Kidney glomerular epithelial cell (primary cell): Measurements from ENCODE around the gene SELPLG.
"Not testable (repeated sequence)": the region's sequence is repeated elsewhere in the genome, so short reads cannot be mapped to it uniquely, and the experiment has no call there.

ENCODE experiments used
- DNase-seq: peaks from one replicate; lab custom pipeline; 2025; lab: John Stamatoyannopoulos, UW

The SELPLG gene

GRCh38 chr12:108589840-108590229 lies 43.9 kb downstream of the SELPLG start:
- DNase-seq = no peak

DNA sequence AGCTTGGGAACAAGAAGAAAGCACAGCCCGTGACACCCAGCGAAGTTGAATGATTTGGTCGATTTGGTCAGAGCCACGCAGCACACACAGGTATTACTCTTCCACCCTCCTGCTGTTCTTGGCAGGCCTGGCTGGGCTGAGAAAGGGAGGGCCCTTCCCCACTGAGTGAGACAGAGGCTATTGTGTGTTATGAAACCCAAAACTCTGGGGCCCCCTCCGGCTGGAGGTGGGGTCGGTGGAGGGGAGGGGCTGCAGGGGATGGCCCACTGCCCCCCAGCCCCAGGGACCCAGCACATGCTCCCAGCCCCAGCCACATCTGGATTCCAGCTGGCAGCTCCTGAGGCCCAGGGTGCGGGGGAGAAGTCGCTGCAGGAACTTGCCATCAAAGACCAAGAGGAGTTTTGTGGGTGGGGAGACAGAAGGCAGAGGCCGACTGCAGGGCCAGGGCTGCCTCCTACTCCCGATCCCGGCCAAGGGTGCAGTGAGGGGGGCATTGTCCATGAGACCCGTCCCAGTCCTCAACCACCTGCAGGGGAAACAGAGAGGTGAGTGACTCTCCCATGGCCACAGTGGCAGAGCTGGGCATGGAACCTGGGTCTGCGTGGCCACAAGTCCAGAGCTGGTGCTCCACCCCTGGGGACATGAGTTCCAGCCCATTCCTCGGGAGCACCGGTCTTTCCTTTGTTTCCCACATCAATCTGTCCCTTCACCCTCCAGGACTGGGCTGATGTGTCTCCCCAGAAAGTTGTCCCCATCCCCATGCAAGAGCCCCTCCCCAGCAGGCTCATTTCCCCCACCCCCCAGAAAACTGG lies 44.5 kb downstream of the SELPLG start:
- DNase-seq = no peak

- DNase-seq = no peak
Observed at GRCh38 chr12:108587826-108588225, 45.9 kb downstream of the SELPLG start.

- DNase-seq = no peak
Observed at GRCh38 chr12:108586306-108586705, 47.4 kb downstream of the SELPLG start.

- DNase-seq = no peak
Observed at GRCh38 chr12:108585864-108586263, 47.8 kb downstream of the SELPLG start.

GRCh38 chr12:108584456-108585065 lies 49.1 kb downstream of the SELPLG start:
- DNase-seq = no peak

DNA sequence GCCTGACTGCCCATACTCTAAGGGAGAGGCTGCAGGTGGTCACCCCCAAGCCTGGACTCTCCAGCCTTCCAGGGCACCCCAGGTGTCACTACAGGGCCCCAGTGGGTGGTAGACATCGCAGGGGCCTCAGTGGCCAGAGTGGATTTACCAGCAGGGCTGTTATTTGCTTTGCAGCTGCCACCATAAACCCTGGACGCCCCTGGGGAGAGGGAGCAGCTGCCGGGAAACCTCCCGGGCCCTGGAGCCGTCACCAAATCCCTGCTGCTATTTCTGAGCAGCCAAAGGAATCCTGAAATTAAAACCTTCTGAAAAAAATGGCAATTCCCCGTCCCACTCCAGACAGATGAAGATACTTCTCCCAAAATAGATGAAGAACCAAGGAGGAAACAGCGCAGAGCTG lies 49.7 kb downstream of the SELPLG start:
- DNase-seq = no peak

DNA sequence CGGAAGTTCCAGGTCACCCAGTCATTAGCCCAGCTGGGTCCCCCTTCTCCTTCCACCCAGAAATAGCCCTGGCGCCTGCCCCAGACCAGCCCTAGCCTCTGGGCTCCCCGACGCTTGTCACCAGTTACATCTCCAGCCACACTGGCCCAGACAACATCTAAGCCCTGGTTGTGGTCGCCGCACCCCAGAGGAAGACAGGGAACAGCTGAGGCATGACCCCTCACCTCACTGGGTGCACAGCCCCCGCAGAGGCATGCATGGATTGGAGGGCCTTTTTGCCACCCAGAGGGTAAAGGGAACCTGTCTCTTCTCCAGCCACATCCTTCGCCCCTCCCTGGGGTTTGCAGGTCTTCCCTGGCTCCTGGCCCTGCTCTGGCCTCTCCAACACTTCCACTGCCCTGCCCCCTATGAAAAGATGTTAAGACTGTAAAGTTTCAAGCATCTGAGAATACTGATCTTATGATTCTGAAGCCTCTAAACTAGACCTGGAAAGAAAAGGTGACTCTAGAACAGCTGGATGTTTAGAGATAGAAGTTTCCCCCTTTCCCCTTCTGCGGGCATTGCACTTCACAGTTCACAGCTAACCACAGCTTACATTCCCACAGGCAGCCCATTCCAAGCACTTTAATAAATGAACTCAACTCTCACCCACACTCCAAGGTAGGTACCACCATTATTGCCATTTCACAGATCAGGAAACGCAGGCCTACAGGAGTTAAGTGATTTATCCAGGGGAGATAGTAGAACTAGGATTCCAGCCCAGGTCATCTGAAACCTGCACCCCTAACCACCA lies 50.5 kb downstream of the SELPLG start:
- no peak for DNase-seq

DNA sequence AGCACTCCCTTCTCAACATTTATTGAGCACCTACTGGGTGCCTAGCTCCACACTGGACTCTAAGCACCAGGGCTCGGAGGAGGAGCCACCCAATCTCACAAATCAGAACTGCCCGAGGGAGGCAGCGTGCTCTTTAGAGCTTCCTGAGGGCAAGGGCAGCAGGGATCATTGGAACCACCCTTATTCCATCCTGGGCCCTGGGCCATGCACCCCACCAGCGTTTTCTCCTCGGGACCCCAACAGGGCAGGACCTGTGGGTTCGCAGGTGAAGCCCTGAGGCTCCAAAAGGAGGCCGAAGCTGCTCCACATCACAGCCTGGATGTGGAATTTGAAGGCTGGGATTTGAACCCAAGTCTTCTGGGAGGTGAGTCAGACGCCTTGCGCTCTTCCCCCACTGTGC lies 51.2 kb downstream of the SELPLG start:
- no peak for DNase-seq

- no peak for DNase-seq
Observed at GRCh38 chr12:108581311-108582227, 52.1 kb downstream of the SELPLG start.

GRCh38 chr12:108580531-108580930 lies 53.2 kb downstream of the SELPLG start:
- DNase-seq = no peak

- no peak for DNase-seq
Observed at GRCh38 chr12:108578813-108579212, 54.9 kb downstream of the SELPLG start.

DNA sequence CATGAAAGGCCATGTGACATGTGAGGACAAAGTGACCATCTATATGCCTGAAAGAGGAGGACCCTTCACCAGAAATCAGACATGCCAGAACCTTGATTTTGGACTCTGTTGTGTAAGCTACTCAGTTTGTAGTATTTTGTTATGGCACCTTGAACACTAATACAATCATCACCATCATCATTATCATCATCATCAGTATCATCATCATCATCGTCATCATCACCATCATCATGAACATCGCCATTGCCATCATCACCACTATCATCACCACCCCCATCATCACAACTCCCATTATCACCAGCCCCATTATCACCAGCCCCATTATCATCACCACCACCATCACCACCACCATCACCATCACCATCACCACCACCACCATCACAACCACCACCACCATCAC lies 55.4 kb downstream of the SELPLG start:
- DNase-seq = no peak

GRCh38 chr12:108577458-108577857 lies 56.2 kb downstream of the SELPLG start:
- DNase-seq = no peak

DNA sequence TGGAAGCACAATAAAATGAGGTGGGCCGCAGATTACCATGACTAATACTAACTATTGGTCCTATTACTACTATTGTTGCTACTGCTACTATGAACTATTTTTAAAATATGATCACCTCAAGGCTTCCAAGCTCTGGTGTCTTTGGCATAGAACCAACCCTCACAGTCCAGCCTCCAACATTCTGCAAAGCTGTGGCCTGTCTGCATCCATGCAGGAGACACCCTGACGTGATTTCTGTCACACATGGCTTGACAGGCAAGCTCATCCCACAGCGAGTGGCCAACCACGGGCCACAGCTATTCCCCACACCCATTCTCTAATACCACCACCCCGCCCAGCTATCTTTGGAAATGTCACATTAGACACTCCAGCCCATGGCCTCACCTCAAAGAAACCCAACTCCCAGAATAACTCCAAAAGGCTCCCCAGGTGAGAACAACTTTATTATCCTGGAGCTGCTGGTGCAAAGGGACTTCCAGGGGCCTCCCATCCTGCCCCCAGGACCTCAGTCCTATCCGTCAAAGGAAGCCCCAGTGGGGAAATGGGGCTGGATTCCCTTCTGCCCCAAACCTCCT lies 56.9 kb downstream of the SELPLG start:
- DNase-seq = peak; percentile 16

GRCh38 chr12:108575199-108575912 lies 58.3 kb downstream of the SELPLG start:
- no peak for DNase-seq

DNA sequence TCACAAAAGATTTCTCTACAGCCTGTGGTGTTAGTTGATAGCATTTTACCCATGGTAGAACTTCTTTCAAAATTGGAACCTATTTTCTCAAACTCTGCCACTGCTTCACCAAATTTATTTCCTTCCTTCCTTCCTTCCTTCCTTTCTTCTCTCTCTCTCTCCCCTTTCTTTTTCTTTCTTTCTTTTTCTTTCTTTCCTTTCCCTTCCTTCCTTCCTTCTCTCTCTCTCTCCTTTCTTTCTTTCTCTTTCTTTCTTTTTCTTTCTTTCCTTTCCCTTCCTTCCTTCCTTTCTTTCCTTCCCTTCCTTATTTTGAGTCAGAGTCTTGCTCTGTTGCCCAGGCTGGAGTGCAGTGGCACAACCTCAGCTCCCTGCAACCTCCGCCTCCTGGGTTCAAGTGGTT lies 59.4 kb downstream of the SELPLG start:
- not testable (repeated sequence) for DNase-seq

GRCh38 chr12:108573317-108573716 lies 60.4 kb downstream of the SELPLG start:
- no peak for DNase-seq

GRCh38 chr12:108572166-108572790 lies 61.4 kb downstream of the SELPLG start:
- no peak for DNase-seq
